A673 (cell line): ENCODE measurements around the gene MPC1.

Source experiments
- EZH2 ChIP-seq: fragments of 200-600 bp; sonication (generic); IDR thresholded peaks from 2 replicates; pipeline ENCODE4 v1.6.1; 2017; ENCODE audit warnings: borderline replicate concordance, low read depth, mild to moderate bottlenecking, mixed read lengths, antibody characterized with exemption, low read length; ENCODE audit not compliant: poor library complexity, severe bottlenecking
- TF ChIP-seq, protein P1 (sequence below): fragments of 300-800, 200-600 bp; sonication (generic); conservative IDR thresholded peaks from 2 replicates; pipeline ENCODE4 v1.5.1; 2017; ENCODE audit warnings: low read depth, mild to moderate bottlenecking, antibody characterized with exemption, low read length, moderate library complexity, mixed read lengths

GRCh38 chr6:166341977-166342348, 40.8 kb downstream of the MPC1 start:
- TF ChIP-seq, protein P1, sequence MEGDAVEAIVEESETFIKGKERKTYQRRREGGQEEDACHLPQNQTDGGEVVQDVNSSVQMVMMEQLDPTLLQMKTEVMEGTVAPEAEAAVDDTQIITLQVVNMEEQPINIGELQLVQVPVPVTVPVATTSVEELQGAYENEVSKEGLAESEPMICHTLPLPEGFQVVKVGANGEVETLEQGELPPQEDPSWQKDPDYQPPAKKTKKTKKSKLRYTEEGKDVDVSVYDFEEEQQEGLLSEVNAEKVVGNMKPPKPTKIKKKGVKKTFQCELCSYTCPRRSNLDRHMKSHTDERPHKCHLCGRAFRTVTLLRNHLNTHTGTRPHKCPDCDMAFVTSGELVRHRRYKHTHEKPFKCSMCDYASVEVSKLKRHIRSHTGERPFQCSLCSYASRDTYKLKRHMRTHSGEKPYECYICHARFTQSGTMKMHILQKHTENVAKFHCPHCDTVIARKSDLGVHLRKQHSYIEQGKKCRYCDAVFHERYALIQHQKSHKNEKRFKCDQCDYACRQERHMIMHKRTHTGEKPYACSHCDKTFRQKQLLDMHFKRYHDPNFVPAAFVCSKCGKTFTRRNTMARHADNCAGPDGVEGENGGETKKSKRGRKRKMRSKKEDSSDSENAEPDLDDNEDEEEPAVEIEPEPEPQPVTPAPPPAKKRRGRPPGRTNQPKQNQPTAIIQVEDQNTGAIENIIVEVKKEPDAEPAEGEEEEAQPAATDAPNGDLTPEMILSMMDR = no peak
- TF ChIP-seq EZH2 = no peak
